ENCODE measurements around the gene MAGI2. TPM values are rescaled to one million over a fixed set of nuclear protein-coding genes. Genes with fewer than 3 reads are reported as not detected.

MAGI2 gene
- total RNA-seq, 4 donors from 2014 or later, result 0.98 to 4.8 (median 2.5) TPM

DNA sequence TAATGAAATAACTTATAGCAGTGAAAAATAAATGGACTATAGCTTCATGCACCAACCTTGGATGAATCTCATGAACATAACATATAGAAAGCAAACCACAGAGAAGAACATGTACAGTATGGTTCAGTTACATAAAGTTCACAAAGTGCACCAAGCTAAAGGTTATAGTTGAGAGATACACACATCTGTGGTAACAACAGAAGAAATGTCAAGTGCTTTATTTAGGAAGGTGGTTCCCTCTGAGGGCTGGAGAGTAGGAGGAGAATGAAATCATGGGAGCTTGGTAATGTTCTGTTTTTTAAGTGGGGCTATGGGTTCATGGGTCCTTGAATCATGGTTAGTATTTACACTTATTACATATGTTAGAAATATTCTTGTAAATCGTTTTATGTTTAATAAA, 1331.6 kb downstream of the MAGI2 start:
- no peak overlapping the region for H3K4me3 ChIP-seq
- WGBS, result 69% methylated on average over 1 of the region's 1 CpG
- H3K27me3 ChIP-seq, result no peaks in the 10 kb centered on the region
- no peaks in the 10 kb centered on the region for H3K9me3 ChIP-seq
- DNase-seq (ENCODE audit: low spot score in 2 of 2), result no peak
- H3K4me1 ChIP-seq, result no peaks in the 10 kb centered on the region
- no peaks in the 10 kb centered on the region for H3K36me3 ChIP-seq
- TF ChIP-seq EP300 (IDR thresholded peaks at IDR 0.05), result no peak
- no peak for TF ChIP-seq POLR2A (IDR thresholded peaks at IDR 0.05)
- TF ChIP-seq CTCF (IDR thresholded peaks at IDR 0.05), result no peak
- no peak for TF ChIP-seq POLR2AphosphoS5 (IDR thresholded peaks at IDR 0.05)
- H3K27ac ChIP-seq, result no peak overlapping the region

GRCh38 chr7:78118470-78118869, 1335.0 kb downstream of the MAGI2 start:
- H3K9me3 ChIP-seq, result no peaks in the 10 kb centered on the region
- 82% methylated on average over 3 of the region's 3 CpGs for WGBS
- no peaks in the 10 kb centered on the region for H3K4me1 ChIP-seq
- no peak for DNase-seq (ENCODE audit: low spot score in 2 of 2)
- no peak overlapping the region for H3K4me3 ChIP-seq
- no peak overlapping the region for H3K27ac ChIP-seq
- no peaks in the 10 kb centered on the region for H3K36me3 ChIP-seq
- TF ChIP-seq EP300 (IDR thresholded peaks at IDR 0.05), result no peak
- TF ChIP-seq POLR2A (IDR thresholded peaks at IDR 0.05), result no peak
- TF ChIP-seq POLR2AphosphoS5 (IDR thresholded peaks at IDR 0.05), result no peak
- TF ChIP-seq CTCF (IDR thresholded peaks at IDR 0.05), result no peak
- no peaks in the 10 kb centered on the region for H3K27me3 ChIP-seq

DNA sequence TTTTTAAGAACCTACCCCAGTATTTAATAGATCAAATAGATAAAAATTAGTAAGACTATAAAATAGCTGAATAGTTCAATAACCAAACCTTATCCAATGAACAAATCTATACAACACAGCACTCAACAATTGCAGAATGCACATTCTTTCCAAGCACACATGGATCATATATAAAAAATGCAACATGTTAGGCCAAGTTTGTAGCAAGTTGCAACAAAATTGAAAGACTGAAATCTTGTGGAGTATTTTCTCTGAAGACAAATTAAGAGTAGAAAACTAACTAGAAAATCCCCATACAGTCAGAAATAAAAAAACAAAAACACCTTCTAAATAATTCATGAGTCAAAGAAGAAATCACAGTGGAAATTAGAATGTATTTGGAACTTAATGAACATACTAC, 1337.6 kb downstream of the MAGI2 start:
- TF ChIP-seq EP300 (IDR thresholded peaks at IDR 0.05), result no peak
- no peak for TF ChIP-seq CTCF (IDR thresholded peaks at IDR 0.05)
- no peak for TF ChIP-seq POLR2AphosphoS5 (IDR thresholded peaks at IDR 0.05)
- no peak for TF ChIP-seq POLR2A (IDR thresholded peaks at IDR 0.05)
- Histone ChIP-seq H3K4me3 (no peak overlapping the region), H3K9me3 (no peaks in the 10 kb centered on the region), H3K27me3 (no peaks in the 10 kb centered on the region), H3K4me1 (no peaks in the 10 kb centered on the region), H3K36me3 (no peaks in the 10 kb centered on the region), H3K27ac (no peak overlapping the region)
- no peak for DNase-seq (ENCODE audit: low spot score in 2 of 2)

- Histone ChIP-seq H3K36me3 (no peaks in the 10 kb centered on the region), H3K9me3 (no peaks in the 10 kb centered on the region), H3K27me3 (no peaks in the 10 kb centered on the region), H3K4me1 (no peaks in the 10 kb centered on the region), H3K4me3 (no peak overlapping the region), H3K27ac (no peak overlapping the region)
- DNase-seq (ENCODE audit: low spot score in 2 of 2), result no peak
- 97% methylated on average over 1 of the region's 1 CpG for WGBS
- TF ChIP-seq EP300 (IDR thresholded peaks at IDR 0.05) (no peak), POLR2A (IDR thresholded peaks at IDR 0.05) (no peak), POLR2AphosphoS5 (IDR thresholded peaks at IDR 0.05) (no peak), CTCF (IDR thresholded peaks at IDR 0.05) (no peak)
Observed at GRCh38 chr7:78114993-78115392, 1338.5 kb downstream of the MAGI2 start.

- Histone ChIP-seq H3K27ac (no peak overlapping the region), H3K4me3 (no peak overlapping the region), H3K4me1 (no peaks in the 10 kb centered on the region), H3K27me3 (no peaks in the 10 kb centered on the region), H3K9me3 (no peaks in the 10 kb centered on the region), H3K36me3 (no peaks in the 10 kb centered on the region)
- whole genome bisulfite sequencing, result 90% methylated on average over 5 of the region's 5 CpGs
- TF ChIP-seq POLR2A (IDR thresholded peaks at IDR 0.05), result no peak
- no peak for TF ChIP-seq POLR2AphosphoS5 (IDR thresholded peaks at IDR 0.05)
- no peak for DNase-seq (ENCODE audit: low spot score in 2 of 2)
Observed at GRCh38 chr7:78112488-78112887, 1341.0 kb downstream of the MAGI2 start.

GRCh38 chr7:78111386-78111785, 1342.1 kb downstream of the MAGI2 start:
- no peaks in the 10 kb centered on the region for H3K4me1 ChIP-seq
- no peak for DNase-seq (ENCODE audit: low spot score in 2 of 2)
- H3K4me3 ChIP-seq, result no peak overlapping the region
- WGBS, result 78% methylated on average over 3 of the region's 3 CpGs
- no peak overlapping the region for H3K27ac ChIP-seq
- H3K36me3 ChIP-seq, result no peaks in the 10 kb centered on the region
- no peaks in the 10 kb centered on the region for H3K27me3 ChIP-seq
- no peak for TF ChIP-seq POLR2A (IDR thresholded peaks at IDR 0.05)
- TF ChIP-seq POLR2AphosphoS5 (IDR thresholded peaks at IDR 0.05), result no peak
- TF ChIP-seq CTCF (IDR thresholded peaks at IDR 0.05), result no peak
- TF ChIP-seq EP300 (IDR thresholded peaks at IDR 0.05), result no peak
- no peaks in the 10 kb centered on the region for H3K9me3 ChIP-seq

Data from suprapubic skin (tissue), 4 donors.